Measurements from ENCODE around the gene RAB12. TPM values are rescaled to one million over a fixed set of nuclear protein-coding genes. Genes with fewer than 3 reads are reported as not detected.

Gene RAB12
- total and polyA plus RNA-seq, 2 of the 13 experiments (the other 11 are each of a cell fraction or from before 2014, with no cell fraction given): 9.5 to 25.3 TPM

GRCh38 chr18:8656232-8656631 is 47.0 kb downstream of the RAB12 start:
- H4K20me1 ChIP-seq (ENCODE audit: insufficient read depth, low read length): no peaks in the 10 kb centered on the region
- H3K9ac ChIP-seq (ENCODE audit: insufficient read depth, low read depth, low read length): no peak overlapping the region
- ATAC-seq: no peak
- FAIRE-seq: no peak
- no peak overlapping the region for H3K4me3 ChIP-seq (replicated peaks in 1 of 3; ENCODE audit: insufficient read depth in 1 of 3, low read depth in 2 of 3, low read length in 3 of 3)
- no peaks in the 10 kb centered on the region; the same call in 1 of the 2 replicates for H3K4me1 ChIP-seq (ENCODE audit: insufficient read depth, low read length)
- in situ Hi-C loops (cut with HindIII; ENCODE audit: extremely low pct_ligation_motif_present, low pct_unique_long_range_greater_than_20kb) (loop anchor here (5.0 kb wide), 1 partner anchor 326 kb away; no protein-coding TSS in a partner anchor), intact Hi-C loops (cut with micrococcal nuclease; ENCODE audit: unreplicated experiment) (no loop called here)
- H3K9me3 ChIP-seq (ENCODE audit: low read length): no peaks in the 10 kb centered on the region
- no peak overlapping the region for H3K4me2 ChIP-seq (ENCODE audit: low read depth, low read length)
- H3K79me2 ChIP-seq (ENCODE audit: insufficient read depth, low read length): no peaks in the 10 kb centered on the region
- H3K27ac ChIP-seq (ENCODE audit: extremely low read length, insufficient read depth, low read length): no peak overlapping the region
- H3K27me3 ChIP-seq (ENCODE audit: control insufficient read depth in 1 of 2, insufficient read depth in 2 of 2, low read length in 2 of 2): peaks cover 4 to 33% of the 10 kb centered on the region in 2 experiments; a peak in 4 of 5 replicates
- WGBS (ENCODE audit: low lambda C conversion rate): 53% methylated on average over 3 of the region's 6 CpGs
- DNase-seq (ENCODE audit: low spot score): no peak
- H3K36me3 ChIP-seq (replicated peaks in 1 of 2; ENCODE audit: control insufficient read depth in 1 of 2, insufficient read depth in 2 of 2, low read length in 2 of 2): no peaks in the 10 kb centered on the region
- ChIA-PET CTCF (ENCODE audit: low intra/inter-chr PET ratio, low total read pairs) (no interaction called here), POLR2A (no interaction called here)
- BruUV-seq (replicated peaks): no TSS peak
- H2AFZ ChIP-seq (ENCODE audit: low read length): no peak overlapping the region
- TF ChIP-seq FOXM1 (CRISPR knock-in tag; IDR thresholded peaks at IDR 0.05) (no peak), FLYWCH1 (CRISPR knock-in tag; IDR thresholded peaks at IDR 0.05) (no peak), PCBP1 (IDR thresholded peaks at IDR 0.05; ENCODE audit: borderline replicate concordance, low read depth, low read length) (no peak), CCAR2 (optimal IDR thresholded peaks at IDR 0.05; ENCODE audit: low read depth, low read length) (no peak), NKX3-1 (CRISPR knock-in tag; IDR thresholded peaks at IDR 0.05) (no peak), PHF5A (CRISPR knock-in tag; IDR thresholded peaks at IDR 0.05; ENCODE audit: low read depth, unreplicated experiment) (no peak)

DNA sequence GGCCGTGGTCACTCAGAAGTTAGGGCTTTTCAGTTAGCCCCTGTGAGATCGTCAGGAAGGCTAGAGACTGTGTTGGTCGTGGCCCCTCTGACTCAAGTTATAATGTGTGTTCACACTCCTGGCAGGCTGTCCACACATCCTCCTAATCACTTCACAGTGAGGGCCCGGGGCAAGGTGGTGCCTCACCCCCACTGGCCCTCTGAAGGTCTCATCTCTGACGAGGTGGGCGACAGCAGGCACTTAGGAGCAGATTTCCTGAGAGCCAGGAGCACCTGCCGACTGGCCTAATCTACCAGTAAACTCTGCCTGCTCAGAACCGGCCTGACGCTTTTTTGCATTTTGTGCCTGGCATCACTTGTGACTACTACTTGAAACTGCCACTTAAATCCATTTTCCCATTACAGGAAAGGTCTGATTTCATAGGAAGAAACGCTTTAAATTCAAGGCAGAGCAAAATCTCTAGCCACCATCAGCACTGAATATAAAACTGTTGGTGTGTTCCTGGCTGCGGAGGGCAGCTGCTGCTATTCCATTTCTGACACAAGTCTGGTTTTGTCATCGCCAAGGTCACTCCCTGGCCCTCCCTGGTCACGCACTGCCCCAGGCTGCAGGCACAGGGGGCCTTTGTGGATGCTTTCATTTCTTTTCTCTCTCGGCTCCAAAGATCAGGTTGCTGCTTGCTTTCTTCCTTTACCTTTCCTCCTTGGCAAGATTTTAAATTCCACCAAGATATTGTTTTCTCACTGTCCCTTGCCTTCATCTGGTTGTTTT is 48.0 kb downstream of the RAB12 start:
- H3K27me3 ChIP-seq (ENCODE audit: control insufficient read depth in 1 of 2, insufficient read depth in 2 of 2, low read length in 2 of 2): peaks cover 6 to 41% of the 10 kb centered on the region in 2 experiments; a peak in 4 of 5 replicates
- WGBS (ENCODE audit: low lambda C conversion rate): 19% methylated on average over 13 of the region's 14 CpGs
- DNase-seq (ENCODE audit: low spot score): no peak
- no peaks in the 10 kb centered on the region for H3K36me3 ChIP-seq (replicated peaks in 1 of 2; ENCODE audit: control insufficient read depth in 1 of 2, insufficient read depth in 2 of 2, low read length in 2 of 2)
- CTCF ChIA-PET (ENCODE audit: low intra/inter-chr PET ratio, low total read pairs): no interaction called here
- H3K4me3 ChIP-seq (replicated peaks in 1 of 3; ENCODE audit: insufficient read depth in 1 of 3, low read depth in 2 of 3, low read length in 3 of 3): no peak overlapping the region
- peak overlapping the region; percentile 13; the same call in 1 of the 2 replicates for H3K4me2 ChIP-seq (ENCODE audit: low read depth, low read length)
- ATAC-seq: peak; percentile 37; the same call in 1 of the 3 replicates
- no peaks in the 10 kb centered on the region for H3K9me3 ChIP-seq (ENCODE audit: low read length)
- H3K9ac ChIP-seq (ENCODE audit: insufficient read depth, low read depth, low read length): no peak overlapping the region
- intact Hi-C loops (cut with micrococcal nuclease; ENCODE audit: unreplicated experiment): no loop called here
- no TSS peak for BruUV-seq (replicated peaks)
- no peak overlapping the region for H3K27ac ChIP-seq (ENCODE audit: extremely low read length, insufficient read depth, low read length)
- POLR2A ChIA-PET: no interaction called here
- FAIRE-seq: no peak
- in situ Hi-C loops (cut with HindIII; ENCODE audit: extremely low pct_ligation_motif_present, low pct_unique_long_range_greater_than_20kb): loop anchor here (5.0 kb wide), 1 partner anchor 325 kb away; no protein-coding TSS in a partner anchor
- H2AFZ ChIP-seq (ENCODE audit: low read length): no peak overlapping the region
- no peaks in the 10 kb centered on the region for H4K20me1 ChIP-seq (ENCODE audit: insufficient read depth, low read length)
- H3K4me1 ChIP-seq (ENCODE audit: insufficient read depth, low read length): no peaks in the 10 kb centered on the region; the same call in 1 of the 2 replicates
- H3K79me2 ChIP-seq (ENCODE audit: insufficient read depth, low read length): no peaks in the 10 kb centered on the region
- no peak for TF ChIP-seq AGO2 (optimal IDR thresholded peaks at IDR 0.05; ENCODE audit: low read depth, low read length)
- TF ChIP-seq ZNF569 (CRISPR knock-in tag; IDR thresholded peaks at IDR 0.05; ENCODE audit: borderline replicate concordance): no peak
- no peak for TF ChIP-seq ZBTB8A (CRISPR knock-in tag; IDR thresholded peaks at IDR 0.05; ENCODE audit: borderline replicate concordance, low read depth)
- no peak for TF ChIP-seq ZNF782 (CRISPR knock-in tag; IDR thresholded peaks at IDR 0.05; ENCODE audit: borderline replicate concordance)
- TF ChIP-seq ZNF598 (CRISPR knock-in tag; IDR thresholded peaks at IDR 0.05; ENCODE audit: borderline replicate concordance): no peak
- no peak for TF ChIP-seq KMT2B (CRISPR knock-in tag; IDR thresholded peaks at IDR 0.05)
- no peak for TF ChIP-seq ZNF550 (CRISPR knock-in tag; IDR thresholded peaks at IDR 0.05; ENCODE audit: borderline replicate concordance)

Data from HepG2 (cell line).